HepG2 (cell line): Measurements from ENCODE around the gene NFKB2. TPM values are rescaled to one million over a fixed set of nuclear protein-coding genes. Genes with fewer than 3 reads are reported as not detected.

ENCODE experiments used
- ARID2 ChIP-seq: sonication (generic); formaldehyde crosslinking; IDR thresholded peaks from 2 replicates; pipeline ENCODE4 v1.8.1; 2022; ENCODE audit warnings: mild to moderate bottlenecking, missing genetic modification reagents, borderline replicate concordance
- FOXO1 ChIP-seq: sonication (generic); formaldehyde crosslinking; IDR thresholded peaks from 2 replicates; pipeline ENCODE4 v1.4.0; 2020; ENCODE audit warnings: missing genetic modification reagents
- HNF4G ChIP-seq, 2 experiments: sonication (generic) in 1 of 2; formaldehyde crosslinking in 1 of 2; IDR thresholded peaks; 2 replicates each; pipeline versions ENCODE4 v1.4.0 to v1.6.1; 2011 to 2020; ENCODE audit warnings: borderline replicate concordance in 2 of 2, low read depth in 2 of 2, mild to moderate bottlenecking in 2 of 2, low read length in 1 of 2, missing genetic modification reagents in 1 of 2, moderate library complexity in 1 of 2
- MEIS2 ChIP-seq: sonication (generic); formaldehyde crosslinking; IDR thresholded peaks from 2 replicates; pipeline ENCODE4 v1.9.0; 2021; ENCODE audit warnings: mild to moderate bottlenecking, missing genetic modification reagents
- SALL2 ChIP-seq: sonication (generic); formaldehyde crosslinking; IDR thresholded peaks from 2 replicates; pipeline ENCODE4 v1.8.1; 2023; ENCODE audit warnings: mild to moderate bottlenecking, missing genetic modification reagents, inconsistent platforms
- SMYD3 ChIP-seq: sonication (generic); formaldehyde crosslinking; IDR thresholded peaks from 2 replicates; pipeline ENCODE4 v1.8.1; 2023; ENCODE audit warnings: mild to moderate bottlenecking, missing genetic modification reagents
- SSRP1 ChIP-seq: IDR thresholded peaks from 2 replicates; pipeline ENCODE4 v1.6.1; 2016; ENCODE audit warnings: control low read depth
- ZNF263 ChIP-seq: sonication (generic); formaldehyde crosslinking; IDR thresholded peaks from 2 replicates; pipeline ENCODE4 v1.4.0; 2020; ENCODE audit warnings: missing genetic modification reagents
- polyA plus RNA-seq, 8 experiments: library from polyadenylated mRNA; depleted of rRNA in 3 of 8; stranded (reverse) in 7 of 8; unstranded in 1 of 8; fragments of >200 nt; fragmentation: Illumina TruSeq in 4 of 8; extraction: Trizol in 4 of 8; gene quantifications; 2 replicates each; pipeline versions ENCODE4 v1.2.1 to v1.2.3, GENCODE V29; 2011 to 2016; ENCODE audit warnings: low read depth in 4 of 8, missing spikeins in 1 of 8, mixed read lengths in 1 of 8; ENCODE audit not compliant: insufficient read depth in 1 of 8
- total RNA-seq, 5 experiments: library from RNA; depleted of rRNA; stranded (reverse); fragments of >200 nt; fragmentation: Illumina TruSeq; extraction: Trizol; gene quantifications; 2 replicates each; pipeline ENCODE4 v1.2.3, GENCODE V29; 2016; ENCODE audit warnings: low read depth in 1 of 5
- TF ChIP-seq, protein P1 (sequence below): IDR thresholded peaks from 2 replicates; pipeline ENCODE4 v1.6.1; 2016; ENCODE audit warnings: low read depth, control low read depth
- TF ChIP-seq, protein P2 (sequence below): sonication (generic); formaldehyde crosslinking; IDR thresholded peaks from 2 replicates; pipeline ENCODE4 v1.4.0; 2020; ENCODE audit warnings: missing genetic modification reagents, borderline replicate concordance
- TF ChIP-seq, protein P3 (sequence below): fragments of 450-650 bp; IDR thresholded peaks from 2 replicates; pipeline ENCODE4 v1.6.1; 2016
- TF ChIP-seq, protein P4 (sequence below): sonication (generic); formaldehyde crosslinking; conservative IDR thresholded peaks from 2 replicates; pipeline ENCODE4 v1.8.1; 2023; ENCODE audit warnings: missing genetic modification reagents
- TF ChIP-seq, protein P5 (sequence below): sonication (generic); formaldehyde crosslinking; IDR thresholded peaks from 2 replicates; pipeline ENCODE4 v1.4.0; 2020; ENCODE audit warnings: mild to moderate bottlenecking, low read depth, missing genetic modification reagents
- TF ChIP-seq, protein P6 (sequence below): IDR thresholded peaks from 2 replicates; pipeline ENCODE4 v1.6.1; 2012; ENCODE audit warnings: inconsistent platforms

The NFKB2 gene
- total and polyA plus RNA-seq, 2 of the 13 experiments (the other 11 are each of a cell fraction or from before 2014, with no cell fraction given): 7.7 to 12.5 TPM

DNA sequence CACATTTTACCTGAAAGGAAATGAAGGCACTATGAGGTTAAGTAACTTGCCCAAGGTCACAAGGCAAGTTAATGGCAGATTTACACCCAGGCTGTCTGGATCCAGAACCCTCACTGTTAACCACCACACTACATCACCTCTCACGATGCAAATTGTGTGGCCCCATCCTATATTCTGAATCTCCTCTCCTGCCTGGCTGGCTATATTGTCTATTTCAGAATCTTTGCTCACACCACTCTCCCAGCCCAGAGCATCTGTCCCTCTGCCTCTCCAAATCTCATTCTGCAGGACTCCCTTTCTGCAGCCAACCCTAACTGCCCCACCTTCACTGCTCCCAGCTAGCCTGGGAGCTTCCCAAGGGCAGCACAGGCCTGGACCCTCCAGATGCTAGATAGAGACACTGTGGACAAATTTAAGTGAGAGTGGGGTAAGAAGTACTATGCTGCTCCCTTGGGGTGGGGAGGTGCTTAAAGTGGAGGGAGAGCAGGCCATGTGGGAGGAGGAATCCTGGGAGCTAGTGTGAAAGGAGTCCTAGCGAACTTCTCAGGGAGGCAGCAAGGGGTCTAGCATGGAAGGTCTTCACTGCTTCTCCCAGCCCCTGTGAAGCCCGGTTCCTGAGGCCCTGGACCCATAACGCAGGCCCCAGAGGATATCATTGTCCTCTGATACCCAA is 36.1 kb downstream of the NFKB2 start (continued):
- TF ChIP-seq SALL2 (CRISPR knock-in tag) (no peak), HNF4G (IDR thresholded peaks at IDR 0.05; ENCODE audit: borderline replicate concordance, low read depth, low read length) (no peak), HNF4G (CRISPR knock-in tag; IDR thresholded peaks at IDR 0.05; ENCODE audit: borderline replicate concordance, low read depth) (no peak), SMYD3 (CRISPR knock-in tag) (no peak), ARID2 (0 out of 2 replicates have a peak, but pooled peaks have one; percentile 35), ZNF263 (CRISPR knock-in tag) (0 out of 2 replicates have a peak, but pooled peaks have one; percentile 28), SSRP1 (CRISPR knock-in tag) (0 out of 2 replicates have a peak, but pooled peaks have one; percentile 8), MEIS2 (CRISPR knock-in tag) (no peak), FOXO1 (no peak)
- TF ChIP-seq, protein P1, sequence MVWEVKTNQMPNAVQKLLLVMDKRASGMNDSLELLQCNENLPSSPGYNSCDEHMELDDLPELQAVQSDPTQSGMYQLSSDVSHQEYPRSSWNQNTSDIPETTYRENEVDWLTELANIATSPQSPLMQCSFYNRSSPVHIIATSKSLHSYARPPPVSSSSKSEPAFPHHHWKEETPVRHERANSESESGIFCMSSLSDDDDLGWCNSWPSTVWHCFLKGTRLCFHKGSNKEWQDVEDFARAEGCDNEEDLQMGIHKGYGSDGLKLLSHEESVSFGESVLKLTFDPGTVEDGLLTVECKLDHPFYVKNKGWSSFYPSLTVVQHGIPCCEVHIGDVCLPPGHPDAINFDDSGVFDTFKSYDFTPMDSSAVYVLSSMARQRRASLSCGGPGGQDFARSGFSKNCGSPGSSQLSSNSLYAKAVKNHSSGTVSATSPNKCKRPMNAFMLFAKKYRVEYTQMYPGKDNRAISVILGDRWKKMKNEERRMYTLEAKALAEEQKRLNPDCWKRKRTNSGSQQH (CRISPR knock-in tag): no peak
- TF ChIP-seq, protein P2, sequence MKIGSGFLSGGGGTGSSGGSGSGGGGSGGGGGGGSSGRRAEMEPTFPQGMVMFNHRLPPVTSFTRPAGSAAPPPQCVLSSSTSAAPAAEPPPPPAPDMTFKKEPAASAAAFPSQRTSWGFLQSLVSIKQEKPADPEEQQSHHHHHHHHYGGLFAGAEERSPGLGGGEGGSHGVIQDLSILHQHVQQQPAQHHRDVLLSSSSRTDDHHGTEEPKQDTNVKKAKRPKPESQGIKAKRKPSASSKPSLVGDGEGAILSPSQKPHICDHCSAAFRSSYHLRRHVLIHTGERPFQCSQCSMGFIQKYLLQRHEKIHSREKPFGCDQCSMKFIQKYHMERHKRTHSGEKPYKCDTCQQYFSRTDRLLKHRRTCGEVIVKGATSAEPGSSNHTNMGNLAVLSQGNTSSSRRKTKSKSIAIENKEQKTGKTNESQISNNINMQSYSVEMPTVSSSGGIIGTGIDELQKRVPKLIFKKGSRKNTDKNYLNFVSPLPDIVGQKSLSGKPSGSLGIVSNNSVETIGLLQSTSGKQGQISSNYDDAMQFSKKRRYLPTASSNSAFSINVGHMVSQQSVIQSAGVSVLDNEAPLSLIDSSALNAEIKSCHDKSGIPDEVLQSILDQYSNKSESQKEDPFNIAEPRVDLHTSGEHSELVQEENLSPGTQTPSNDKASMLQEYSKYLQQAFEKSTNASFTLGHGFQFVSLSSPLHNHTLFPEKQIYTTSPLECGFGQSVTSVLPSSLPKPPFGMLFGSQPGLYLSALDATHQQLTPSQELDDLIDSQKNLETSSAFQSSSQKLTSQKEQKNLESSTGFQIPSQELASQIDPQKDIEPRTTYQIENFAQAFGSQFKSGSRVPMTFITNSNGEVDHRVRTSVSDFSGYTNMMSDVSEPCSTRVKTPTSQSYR (CRISPR knock-in tag): no peak
- TF ChIP-seq, protein P3, sequence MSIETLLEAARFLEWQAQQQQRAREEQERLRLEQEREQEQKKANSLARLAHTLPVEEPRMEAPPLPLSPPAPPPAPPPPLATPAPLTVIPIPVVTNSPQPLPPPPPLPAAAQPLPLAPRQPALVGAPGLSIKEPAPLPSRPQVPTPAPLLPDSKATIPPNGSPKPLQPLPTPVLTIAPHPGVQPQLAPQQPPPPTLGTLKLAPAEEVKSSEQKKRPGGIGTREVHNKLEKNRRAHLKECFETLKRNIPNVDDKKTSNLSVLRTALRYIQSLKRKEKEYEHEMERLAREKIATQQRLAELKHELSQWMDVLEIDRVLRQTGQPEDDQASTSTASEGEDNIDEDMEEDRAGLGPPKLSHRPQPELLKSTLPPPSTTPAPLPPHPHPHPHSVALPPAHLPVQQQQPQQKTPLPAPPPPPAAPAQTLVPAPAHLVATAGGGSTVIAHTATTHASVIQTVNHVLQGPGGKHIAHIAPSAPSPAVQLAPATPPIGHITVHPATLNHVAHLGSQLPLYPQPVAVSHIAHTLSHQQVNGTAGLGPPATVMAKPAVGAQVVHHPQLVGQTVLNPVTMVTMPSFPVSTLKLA: no peak
- TF ChIP-seq, protein P4, sequence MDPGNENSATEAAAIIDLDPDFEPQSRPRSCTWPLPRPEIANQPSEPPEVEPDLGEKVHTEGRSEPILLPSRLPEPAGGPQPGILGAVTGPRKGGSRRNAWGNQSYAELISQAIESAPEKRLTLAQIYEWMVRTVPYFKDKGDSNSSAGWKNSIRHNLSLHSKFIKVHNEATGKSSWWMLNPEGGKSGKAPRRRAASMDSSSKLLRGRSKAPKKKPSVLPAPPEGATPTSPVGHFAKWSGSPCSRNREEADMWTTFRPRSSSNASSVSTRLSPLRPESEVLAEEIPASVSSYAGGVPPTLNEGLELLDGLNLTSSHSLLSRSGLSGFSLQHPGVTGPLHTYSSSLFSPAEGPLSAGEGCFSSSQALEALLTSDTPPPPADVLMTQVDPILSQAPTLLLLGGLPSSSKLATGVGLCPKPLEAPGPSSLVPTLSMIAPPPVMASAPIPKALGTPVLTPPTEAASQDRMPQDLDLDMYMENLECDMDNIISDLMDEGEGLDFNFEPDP (CRISPR knock-in tag): no peak
- TF ChIP-seq, protein P5, sequence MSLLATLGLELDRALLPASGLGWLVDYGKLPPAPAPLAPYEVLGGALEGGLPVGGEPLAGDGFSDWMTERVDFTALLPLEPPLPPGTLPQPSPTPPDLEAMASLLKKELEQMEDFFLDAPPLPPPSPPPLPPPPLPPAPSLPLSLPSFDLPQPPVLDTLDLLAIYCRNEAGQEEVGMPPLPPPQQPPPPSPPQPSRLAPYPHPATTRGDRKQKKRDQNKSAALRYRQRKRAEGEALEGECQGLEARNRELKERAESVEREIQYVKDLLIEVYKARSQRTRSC (CRISPR knock-in tag): no peak
- TF ChIP-seq, protein P6, sequence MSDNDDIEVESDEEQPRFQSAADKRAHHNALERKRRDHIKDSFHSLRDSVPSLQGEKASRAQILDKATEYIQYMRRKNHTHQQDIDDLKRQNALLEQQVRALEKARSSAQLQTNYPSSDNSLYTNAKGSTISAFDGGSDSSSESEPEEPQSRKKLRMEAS: peak; percentile 32; the same call in 1 of the 2 replicates
